Activated B cell treated with CpG ODN at 0.5 μM for 24 hours (primary cell): ENCODE results near the gene APBA1. TPM values are rescaled to one million over a fixed set of nuclear protein-coding genes. Genes with fewer than 3 reads are reported as not detected.

Source experiments
- ATAC-seq: fragments of 200-7000 bp; cut with Tn5 transposase; one replicate; pipeline ENCODE4 v1.10.0; 2021; ENCODE audit warnings: low read depth, mild to moderate bottlenecking, moderate library complexity
- CTCF ChIA-PET: fragments of 350-600 bp; sonication (Branson Sonifier 250); formaldehyde crosslinking; loops from one replicate; lab custom pipeline; 2021; ENCODE audit warnings: antibody characterized with exemption; lab: Charles Lee
- POLR2A ChIA-PET: fragments of 350-600 bp; sonication (Branson Sonifier 250); formaldehyde crosslinking; loops from one replicate; lab custom pipeline; 2021; ENCODE audit warnings: antibody characterized with exemption; lab: Charles Lee
- DNase-seq: peaks from one replicate; pipeline ENCODE4 v3.0.0; 2022
- H3K27ac Mint-ChIP-seq: one replicate; pipeline ENCODE4 v1.8.0; 2020; ENCODE audit warnings: mixed read lengths
- H3K27me3 Mint-ChIP-seq: one replicate; pipeline ENCODE4 v1.8.0; 2021; ENCODE audit warnings: mixed read lengths
- H3K36me3 Mint-ChIP-seq: one replicate; pipeline ENCODE4 v1.8.0; 2021; ENCODE audit warnings: low read depth, mixed read lengths
- H3K4me1 Mint-ChIP-seq: one replicate; pipeline ENCODE4 v1.8.0; 2021; ENCODE audit warnings: mixed read lengths
- H3K4me3 Mint-ChIP-seq: one replicate; pipeline ENCODE4 v1.8.0; 2020; ENCODE audit warnings: mild to moderate bottlenecking, mixed read lengths
- H3K9me3 Mint-ChIP-seq: one replicate; pipeline ENCODE4 v1.8.0; 2020; ENCODE audit warnings: mixed read lengths
- intact Hi-C: fragments of 100-400 bp; cut with micrococcal nuclease; formaldehyde crosslinking; loops from one replicate; pipeline ENCODE4 v1.15.1; 2024
- total RNA-seq: library from RNA; stranded (reverse); gene quantifications from 2 replicates; pipeline ENCODE4 v1.2.3, GENCODE V29; 2022
- TF ChIP-seq, protein P1 (sequence below): fragments of 200-600 bp; IDR thresholded peaks from one replicate; pipeline ENCODE4 v1.8.0; 2022; ENCODE audit warnings: antibody characterized with exemption, mild to moderate bottlenecking

The APBA1 gene
- total RNA-seq, 1 donor from 2014 or later: not detected

DNA sequence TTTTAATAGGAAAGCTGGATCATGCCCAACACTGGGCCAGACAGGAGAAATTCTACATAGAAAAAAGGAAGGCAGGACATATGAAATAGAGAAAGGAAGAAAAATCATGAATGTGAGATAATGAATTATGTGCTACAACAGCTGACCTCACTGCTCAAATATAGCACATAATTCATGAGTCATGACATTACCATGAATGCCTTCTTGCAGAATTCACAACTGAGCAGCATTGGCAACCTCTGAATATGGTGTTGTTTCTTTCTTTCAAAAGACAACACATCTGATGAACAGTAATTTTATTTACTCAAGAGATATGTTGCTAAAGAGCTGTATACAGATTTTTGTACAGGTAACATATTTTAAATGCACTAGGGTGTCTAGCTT lies 34.4 kb downstream of the APBA1 start:
- Mint-ChIP-seq H3K27me3 (peaks cover 16% of the 10 kb centered on the region), H3K27ac (no peak overlapping the region), H3K9me3 (peaks cover 4% of the 10 kb centered on the region), H3K4me1 (no peaks in the 10 kb centered on the region), H3K4me3 (no peak overlapping the region), H3K36me3 (no peaks in the 10 kb centered on the region)
- POLR2A ChIA-PET: no interaction called here
- CTCF ChIA-PET: no interaction called here
- TF ChIP-seq, protein P1, sequence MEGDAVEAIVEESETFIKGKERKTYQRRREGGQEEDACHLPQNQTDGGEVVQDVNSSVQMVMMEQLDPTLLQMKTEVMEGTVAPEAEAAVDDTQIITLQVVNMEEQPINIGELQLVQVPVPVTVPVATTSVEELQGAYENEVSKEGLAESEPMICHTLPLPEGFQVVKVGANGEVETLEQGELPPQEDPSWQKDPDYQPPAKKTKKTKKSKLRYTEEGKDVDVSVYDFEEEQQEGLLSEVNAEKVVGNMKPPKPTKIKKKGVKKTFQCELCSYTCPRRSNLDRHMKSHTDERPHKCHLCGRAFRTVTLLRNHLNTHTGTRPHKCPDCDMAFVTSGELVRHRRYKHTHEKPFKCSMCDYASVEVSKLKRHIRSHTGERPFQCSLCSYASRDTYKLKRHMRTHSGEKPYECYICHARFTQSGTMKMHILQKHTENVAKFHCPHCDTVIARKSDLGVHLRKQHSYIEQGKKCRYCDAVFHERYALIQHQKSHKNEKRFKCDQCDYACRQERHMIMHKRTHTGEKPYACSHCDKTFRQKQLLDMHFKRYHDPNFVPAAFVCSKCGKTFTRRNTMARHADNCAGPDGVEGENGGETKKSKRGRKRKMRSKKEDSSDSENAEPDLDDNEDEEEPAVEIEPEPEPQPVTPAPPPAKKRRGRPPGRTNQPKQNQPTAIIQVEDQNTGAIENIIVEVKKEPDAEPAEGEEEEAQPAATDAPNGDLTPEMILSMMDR: no peak
- ATAC-seq (no peak), DNase-seq (no peak)
- intact Hi-C loops: no loop called here

DNA sequence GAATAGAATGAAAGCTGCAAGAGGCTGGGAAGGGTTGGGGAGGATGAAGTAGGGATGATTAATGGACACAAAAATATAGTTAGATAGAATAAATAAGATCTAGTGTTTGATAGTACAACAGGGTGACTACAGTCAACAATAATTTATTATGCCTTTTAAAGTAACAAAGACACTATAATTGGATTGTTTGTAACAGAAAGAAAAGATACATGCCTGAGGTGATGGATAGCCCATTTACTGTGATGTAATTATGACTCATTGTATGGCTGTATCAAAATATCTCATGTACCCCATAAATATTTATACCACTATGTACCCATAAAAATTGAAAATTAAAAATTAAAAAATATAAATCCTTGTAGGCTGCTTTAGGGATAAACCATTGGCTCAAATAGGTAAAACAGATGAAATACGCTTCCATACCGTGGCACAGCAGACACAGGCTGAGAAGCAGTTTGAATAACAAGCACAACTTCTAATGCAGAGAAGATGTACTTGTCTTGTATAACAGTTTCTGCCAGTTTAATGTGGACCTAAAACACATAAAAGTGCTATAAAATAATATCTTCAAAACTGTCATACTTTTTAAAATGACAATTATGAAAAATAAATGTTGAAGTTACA lies 34.9 kb downstream of the APBA1 start:
- peaks cover 16% of the 10 kb centered on the region for H3K27me3 Mint-ChIP-seq
- no peak for ATAC-seq
- no peak for DNase-seq
- ChIA-PET CTCF (no interaction called here), POLR2A (no interaction called here)
- no peak overlapping the region for H3K4me3 Mint-ChIP-seq
- TF ChIP-seq, protein P1: no peak
- H3K9me3 Mint-ChIP-seq: peaks cover 4% of the 10 kb centered on the region
- intact Hi-C loops: no loop called here
- no peak overlapping the region for H3K27ac Mint-ChIP-seq
- no peaks in the 10 kb centered on the region for H3K4me1 Mint-ChIP-seq
- no peaks in the 10 kb centered on the region for H3K36me3 Mint-ChIP-seq

DNA sequence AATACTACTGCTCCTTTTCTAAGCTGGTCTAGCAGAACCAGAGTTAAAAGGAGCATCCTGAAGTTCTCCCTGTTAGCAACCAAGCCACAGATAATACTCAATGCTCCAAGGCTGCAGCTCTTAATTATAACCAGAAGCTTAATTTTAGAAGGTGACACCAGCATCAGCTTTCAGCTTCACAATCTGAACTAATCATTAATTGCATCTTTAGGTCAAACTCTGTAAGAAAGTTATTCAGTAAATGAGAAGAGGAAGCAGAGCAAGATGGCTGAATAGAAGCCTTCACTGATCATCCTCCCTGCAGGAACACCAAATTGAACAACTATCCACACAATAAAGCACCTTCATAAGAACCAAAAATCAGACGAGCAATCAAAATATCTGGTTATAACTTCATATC lies 38.5 kb downstream of the APBA1 start:
- ATAC-seq (no peak), DNase-seq (no peak)
- H3K9me3 Mint-ChIP-seq: no peaks in the 10 kb centered on the region
- H3K27me3 Mint-ChIP-seq: peaks cover 17% of the 10 kb centered on the region
- no peak overlapping the region for H3K27ac Mint-ChIP-seq
- no peaks in the 10 kb centered on the region for H3K4me1 Mint-ChIP-seq
- H3K4me3 Mint-ChIP-seq: no peak overlapping the region
- intact Hi-C loops: no loop called here
- POLR2A ChIA-PET: no interaction called here
- H3K36me3 Mint-ChIP-seq: no peaks in the 10 kb centered on the region
- TF ChIP-seq, protein P1: no peak
- CTCF ChIA-PET: no interaction called here

DNA sequence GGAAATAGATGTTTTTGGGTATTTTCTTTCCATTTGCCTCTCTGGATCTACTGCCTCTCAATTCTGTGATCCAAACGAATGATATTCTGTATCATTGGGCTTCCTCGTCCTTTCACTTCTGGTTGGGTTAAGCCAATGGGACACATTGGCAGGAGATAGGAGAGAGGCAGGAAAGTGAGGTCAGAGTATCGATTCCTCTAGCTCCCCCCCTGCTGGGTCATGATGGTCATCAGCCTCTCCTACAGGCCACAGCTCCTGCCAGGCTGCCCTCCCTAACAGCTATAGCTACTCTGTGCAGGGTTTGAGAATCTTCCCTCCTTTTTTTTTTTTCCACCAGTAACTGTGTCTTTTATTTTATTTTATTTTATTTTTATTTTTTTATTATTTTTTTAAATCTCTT lies 39.4 kb downstream of the APBA1 start:
- peaks cover 24% of the 10 kb centered on the region for H3K27me3 Mint-ChIP-seq
- CTCF ChIA-PET: no interaction called here
- H3K4me1 Mint-ChIP-seq: no peaks in the 10 kb centered on the region
- TF ChIP-seq, protein P1: no peak
- H3K27ac Mint-ChIP-seq: no peak overlapping the region
- DNase-seq (no peak), ATAC-seq (no peak)
- POLR2A ChIA-PET: no interaction called here
- no peak overlapping the region for H3K4me3 Mint-ChIP-seq
- no peaks in the 10 kb centered on the region for H3K36me3 Mint-ChIP-seq
- intact Hi-C loops: no loop called here
- no peaks in the 10 kb centered on the region for H3K9me3 Mint-ChIP-seq

DNA sequence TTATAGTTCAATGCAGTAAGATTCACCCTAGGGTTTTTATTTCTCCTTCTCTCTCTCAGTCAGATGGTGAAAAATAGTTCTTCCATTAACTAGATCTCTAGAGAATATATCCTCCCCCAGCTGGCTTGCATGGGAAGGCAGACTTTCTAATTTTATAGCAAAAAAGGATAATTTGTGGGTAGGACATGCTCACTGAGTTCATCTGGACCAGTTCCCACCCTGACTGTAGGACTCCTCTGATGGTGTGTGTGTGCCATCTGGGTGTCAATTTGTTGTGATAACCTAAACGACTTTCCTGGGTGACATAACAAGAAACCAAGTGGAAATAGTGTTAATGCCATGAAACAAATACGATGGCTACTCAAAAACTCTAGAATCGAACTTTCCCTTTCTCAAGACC lies 44.9 kb downstream of the APBA1 start:
- intact Hi-C loops: no loop called here
- Mint-ChIP-seq H3K36me3 (no peaks in the 10 kb centered on the region), H3K4me1 (no peaks in the 10 kb centered on the region), H3K4me3 (no peak overlapping the region), H3K27ac (no peak overlapping the region), H3K9me3 (no peaks in the 10 kb centered on the region), H3K27me3 (peaks cover 16% of the 10 kb centered on the region)
- DNase-seq (no peak), ATAC-seq (no peak)
- ChIA-PET CTCF (no interaction called here), POLR2A (no interaction called here)
- TF ChIP-seq, protein P1: no peak
